OCI-LY1 (cell line): ENCODE results near the gene WDFY4.

Experiments
- EZH2 ChIP-seq: fragments of 200-600 bp; sonication (generic), shearing (Covaris generic); IDR thresholded peaks from 2 replicates; pipeline ENCODE4 v1.8.0; 2017; ENCODE audit warnings: borderline replicate concordance, mixed run types, mild to moderate bottlenecking, antibody characterized with exemption, low read length, moderate library complexity, mixed read lengths
- TF ChIP-seq, protein P1 (sequence below): fragments of 200-600 bp; sonication (generic), shearing (Covaris generic); IDR thresholded peaks from 2 replicates; pipeline ENCODE4 v1.5.1; 2017; ENCODE audit warnings: mild to moderate bottlenecking, antibody characterized with exemption, low read length, moderate library complexity, mixed read lengths

DNA sequence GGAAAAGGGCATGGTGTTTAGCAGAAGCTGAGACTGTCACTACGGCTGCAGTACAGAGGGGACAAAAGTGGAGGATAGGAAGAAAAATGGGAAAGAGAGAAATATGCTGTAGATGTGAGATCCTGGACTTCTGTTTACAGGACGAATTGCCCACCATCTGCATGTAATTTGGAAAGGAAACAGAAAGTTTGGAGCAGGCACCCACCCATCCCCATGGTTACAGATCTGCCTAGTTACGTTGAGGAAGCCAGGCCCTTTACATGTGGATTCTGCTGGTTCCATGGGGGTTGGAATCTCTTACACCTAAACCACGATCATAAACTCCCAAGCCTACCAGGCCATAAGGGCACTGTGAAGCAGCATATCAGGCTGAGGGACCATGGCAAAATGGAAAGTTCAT is 84.3 kb downstream of the WDFY4 start:
- TF ChIP-seq, protein P1, sequence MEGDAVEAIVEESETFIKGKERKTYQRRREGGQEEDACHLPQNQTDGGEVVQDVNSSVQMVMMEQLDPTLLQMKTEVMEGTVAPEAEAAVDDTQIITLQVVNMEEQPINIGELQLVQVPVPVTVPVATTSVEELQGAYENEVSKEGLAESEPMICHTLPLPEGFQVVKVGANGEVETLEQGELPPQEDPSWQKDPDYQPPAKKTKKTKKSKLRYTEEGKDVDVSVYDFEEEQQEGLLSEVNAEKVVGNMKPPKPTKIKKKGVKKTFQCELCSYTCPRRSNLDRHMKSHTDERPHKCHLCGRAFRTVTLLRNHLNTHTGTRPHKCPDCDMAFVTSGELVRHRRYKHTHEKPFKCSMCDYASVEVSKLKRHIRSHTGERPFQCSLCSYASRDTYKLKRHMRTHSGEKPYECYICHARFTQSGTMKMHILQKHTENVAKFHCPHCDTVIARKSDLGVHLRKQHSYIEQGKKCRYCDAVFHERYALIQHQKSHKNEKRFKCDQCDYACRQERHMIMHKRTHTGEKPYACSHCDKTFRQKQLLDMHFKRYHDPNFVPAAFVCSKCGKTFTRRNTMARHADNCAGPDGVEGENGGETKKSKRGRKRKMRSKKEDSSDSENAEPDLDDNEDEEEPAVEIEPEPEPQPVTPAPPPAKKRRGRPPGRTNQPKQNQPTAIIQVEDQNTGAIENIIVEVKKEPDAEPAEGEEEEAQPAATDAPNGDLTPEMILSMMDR: no peak
- no peak for TF ChIP-seq EZH2
